Fibroblast of lung (primary cell): Measurements from ENCODE around the gene ZKSCAN1. TPM values are rescaled to one million over a fixed set of nuclear protein-coding genes. Genes with fewer than 3 reads are reported as not detected.

Experiments
- DNase-seq, 2 donors: peaks; one replicate each; pipeline versions ENCODE4 v3.0.0 to v3.0.0-alpha.2; 2010; ENCODE audit warnings: low read depth in 2 of 2
- H2AFZ ChIP-seq: 2 replicates; pipeline ENCODE4 v1.5.1; 2012; ENCODE audit warnings: low read length, control low read depth, inconsistent platforms
- H3K27ac ChIP-seq: 2 replicates; pipeline ENCODE4 v1.5.1; 2011; ENCODE audit warnings: low read length, control low read depth; ENCODE audit not compliant: insufficient read depth
- H3K27me3 ChIP-seq: 2 replicates; pipeline ENCODE4 v1.5.1; 2011; ENCODE audit warnings: mild to moderate bottlenecking, low read length; ENCODE audit not compliant: control insufficient read depth, insufficient read depth
- H3K36me3 ChIP-seq: 2 replicates; pipeline ENCODE4 v1.5.1; 2011; ENCODE audit warnings: low read length; ENCODE audit not compliant: control insufficient read depth, insufficient read depth
- H3K4me1 ChIP-seq: 2 replicates; pipeline ENCODE4 v1.5.1; 2011; ENCODE audit warnings: low read length; ENCODE audit not compliant: control insufficient read depth, insufficient read depth; ENCODE audit errors: extremely low read depth
- H3K4me2 ChIP-seq: 2 replicates; pipeline ENCODE4 v1.5.1; 2011; ENCODE audit warnings: low read length, control low read depth; ENCODE audit not compliant: insufficient read depth; ENCODE audit errors: extremely low read depth
- H3K4me3 ChIP-seq, 4 experiments: fragments of 200-600 bp in 1 of 4; sonication (generic) in 1 of 4; replicated peaks in 1 of 4; 2 replicates each; pipeline ENCODE4 v1.5.1; 2011 to 2016; ENCODE audit warnings: low read length in 4 of 4, low read depth in 3 of 4, mild to moderate bottlenecking in 3 of 4, control low read depth in 2 of 4, inconsistent platforms in 1 of 4, mixed read lengths in 1 of 4; ENCODE audit not compliant: insufficient read depth in 1 of 4; ENCODE audit errors: control extremely low read depth in 1 of 4
- H3K79me2 ChIP-seq: 2 replicates; pipeline ENCODE4 v1.5.1; 2012; ENCODE audit warnings: mild to moderate bottlenecking, low read length, inconsistent platforms; ENCODE audit not compliant: control insufficient read depth, insufficient read depth
- H3K9ac ChIP-seq: 2 replicates; pipeline ENCODE4 v1.5.1; 2011; ENCODE audit warnings: mild to moderate bottlenecking, low read length, control low read depth; ENCODE audit not compliant: insufficient read depth
- H3K9me3 ChIP-seq: 2 replicates; pipeline ENCODE4 v1.5.1; 2012; ENCODE audit warnings: low read depth, low read length; ENCODE audit not compliant: control insufficient read depth, insufficient read depth
- H4K20me1 ChIP-seq: 2 replicates; pipeline ENCODE4 v1.5.1; 2011; ENCODE audit warnings: low read length; ENCODE audit not compliant: control insufficient read depth, insufficient read depth; ENCODE audit errors: extremely low read depth
- CTCF ChIP-seq, 2 donors: IDR thresholded peaks in 1 of 2; conservative IDR thresholded peaks in 1 of 2; 1 replicate in 1 of 2; 2 replicates in 1 of 2; pipeline ENCODE4 v1.5.1; 2011 to 2012; ENCODE audit warnings: low read length in 2 of 2, control low read depth in 1 of 2, inconsistent platforms in 1 of 2, low read depth in 1 of 2, mild to moderate bottlenecking in 1 of 2
- EZH2 ChIP-seq: IDR thresholded peaks from 2 replicates; pipeline ENCODE4 v1.5.1; 2012; ENCODE audit warnings: low read length, control low read depth, mild to moderate bottlenecking; ENCODE audit errors: missing control alignments
- polyA plus RNA-seq, 2 donors: library from polyadenylated mRNA; depleted of rRNA in 1 of 2; stranded (reverse) in 1 of 2; unstranded in 1 of 2; fragments of >200 nt; gene quantifications; 2 replicates each; pipeline ENCODE4 v1.2.1, GENCODE V29; 2011 to 2012; ENCODE audit warnings: missing spikeins in 1 of 2
- total RNA-seq: library from RNA; depleted of rRNA; stranded (reverse); fragments of >200 nt; gene quantifications from 2 replicates; pipeline ENCODE4 v1.2.1, GENCODE V29; 2014

The ZKSCAN1 gene
- total and polyA plus RNA-seq, 2 donors (not counting 1 experiment from before 2014, with no cell fraction given), result 25.3 to 50.2 TPM

GRCh38 chr7:100000239-100000638, 15.2 kb upstream of the ZKSCAN1 start:
- Histone ChIP-seq H3K4me1 (no peaks in the 10 kb centered on the region), H3K9ac (no peak overlapping the region), H3K36me3 (no peaks in the 10 kb centered on the region), H3K27me3 (peaks cover 4% of the 10 kb centered on the region), H2AFZ (no peak overlapping the region), H3K9me3 (no peaks in the 10 kb centered on the region), H3K4me3 (no peak overlapping the region), H3K27ac (no peak overlapping the region), H3K79me2 (no peaks in the 10 kb centered on the region), H4K20me1 (no peaks in the 10 kb centered on the region), H3K4me2 (no peak overlapping the region)
- TF ChIP-seq EZH2 (no peak), CTCF (conservative IDR thresholded peaks at IDR 0.05 in 1 of 2, IDR thresholded peaks at IDR 0.05 in 1 of 2; ENCODE audit: low read depth in 1 of 2, low read length in 2 of 2) (no peak)
- no peak for DNase-seq

- Histone ChIP-seq H3K4me2 (no peak overlapping the region), H2AFZ (no peak overlapping the region), H3K9ac (no peak overlapping the region), H3K79me2 (no peaks in the 10 kb centered on the region), H3K36me3 (no peaks in the 10 kb centered on the region), H3K9me3 (no peaks in the 10 kb centered on the region), H3K27ac (no peak overlapping the region), H3K4me3 (no peak overlapping the region), H3K27me3 (peaks cover 4% of the 10 kb centered on the region), H3K4me1 (no peaks in the 10 kb centered on the region), H4K20me1 (no peaks in the 10 kb centered on the region)
- TF ChIP-seq EZH2 (no peak), CTCF (conservative IDR thresholded peaks at IDR 0.05 in 1 of 2, IDR thresholded peaks at IDR 0.05 in 1 of 2; ENCODE audit: low read depth in 1 of 2, low read length in 2 of 2) (no peak)
- no peak for DNase-seq
Measured at GRCh38 chr7:100003711-100004661, 11.4 kb upstream of the ZKSCAN1 start.

GRCh38 chr7:100007887-100008286, 7.5 kb upstream of the ZKSCAN1 start:
- Histone ChIP-seq H3K4me3 (no peak overlapping the region), H4K20me1 (no peaks in the 10 kb centered on the region), H3K27ac (no peak overlapping the region), H3K4me2 (no peak overlapping the region), H3K27me3 (peaks cover 4% of the 10 kb centered on the region), H2AFZ (no peak overlapping the region), H3K36me3 (no peaks in the 10 kb centered on the region), H3K79me2 (no peaks in the 10 kb centered on the region), H3K9ac (no peak overlapping the region), H3K9me3 (no peaks in the 10 kb centered on the region), H3K4me1 (no peaks in the 10 kb centered on the region)
- TF ChIP-seq CTCF (conservative IDR thresholded peaks at IDR 0.05 in 1 of 2, IDR thresholded peaks at IDR 0.05 in 1 of 2; ENCODE audit: low read depth in 1 of 2, low read length in 2 of 2), result no peak
- TF ChIP-seq EZH2, result no peak
- no peak for DNase-seq
